Progenitor cell of endocrine pancreas (in vitro differentiated cells): ENCODE results near the gene TCTN3. TPM values are rescaled to one million over a fixed set of nuclear protein-coding genes. Genes with fewer than 3 reads are reported as not detected.
A peak's percentile ranks its signal among the peaks of the same experiment; 100 is the strongest.

Source experiments
- DNase-seq: peaks from one replicate; pipeline ENCODE4 v3.0.0; 2021; ENCODE audit warnings: low spot score; ENCODE audit not compliant: unreplicated experiment
- H3K27ac Mint-ChIP-seq: 2 replicates; pipeline ENCODE4 v1.8.0; 2021; ENCODE audit warnings: mild to moderate bottlenecking, moderate library complexity, mixed read lengths
- H3K27me3 Mint-ChIP-seq: 2 replicates; pipeline ENCODE4 v1.8.0; 2021; ENCODE audit warnings: mixed read lengths
- H3K36me3 Mint-ChIP-seq: 2 replicates; pipeline ENCODE4 v1.8.0; 2022; ENCODE audit warnings: mixed read lengths; ENCODE audit not compliant: insufficient read depth
- H3K4me1 Mint-ChIP-seq: 2 replicates; pipeline ENCODE4 v1.8.0; 2021; ENCODE audit warnings: low read depth, mixed read lengths
- H3K4me3 Mint-ChIP-seq: 2 replicates; pipeline ENCODE4 v1.8.0; 2021; ENCODE audit warnings: low read depth, mild to moderate bottlenecking, moderate library complexity, mixed read lengths
- H3K9me3 Mint-ChIP-seq: 2 replicates; pipeline ENCODE4 v1.8.0; 2021; ENCODE audit warnings: low read depth, mixed read lengths
- total RNA-seq: library from RNA; stranded (reverse); gene quantifications from 2 replicates; pipeline ENCODE4 v1.2.1, GENCODE V29; 2021
- TF ChIP-seq, protein P1 (sequence below): fragments of 200-600 bp; sonication (generic); IDR thresholded peaks from one replicate; pipeline ENCODE4 v1.5.0; 2021; ENCODE audit warnings: antibody characterized with exemption, mild to moderate bottlenecking; ENCODE audit not compliant: unreplicated experiment

TCTN3 gene
- total RNA-seq, 1 donor from 2014 or later, result 61.8 TPM

DNA sequence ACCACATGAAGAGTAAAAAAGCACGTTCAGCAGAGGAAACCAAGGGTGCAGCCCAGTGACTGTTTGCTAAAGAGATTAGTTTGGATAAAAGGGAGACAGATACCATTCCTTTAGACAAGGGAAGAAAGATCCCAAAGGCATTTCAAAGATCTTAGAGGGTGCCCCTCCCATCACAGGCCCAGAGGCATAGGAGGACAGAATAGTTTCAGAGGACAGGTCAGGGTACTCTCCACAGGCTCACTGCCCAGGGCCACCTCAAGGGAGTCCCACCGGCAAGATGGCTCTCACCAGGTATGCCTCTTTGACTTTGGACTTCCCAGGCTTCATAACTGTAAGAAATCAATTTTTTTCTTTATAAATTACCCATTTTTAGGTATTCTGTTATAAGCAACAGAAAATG lies 4.7 kb upstream of the TCTN3 start:
- TF ChIP-seq, protein P1, sequence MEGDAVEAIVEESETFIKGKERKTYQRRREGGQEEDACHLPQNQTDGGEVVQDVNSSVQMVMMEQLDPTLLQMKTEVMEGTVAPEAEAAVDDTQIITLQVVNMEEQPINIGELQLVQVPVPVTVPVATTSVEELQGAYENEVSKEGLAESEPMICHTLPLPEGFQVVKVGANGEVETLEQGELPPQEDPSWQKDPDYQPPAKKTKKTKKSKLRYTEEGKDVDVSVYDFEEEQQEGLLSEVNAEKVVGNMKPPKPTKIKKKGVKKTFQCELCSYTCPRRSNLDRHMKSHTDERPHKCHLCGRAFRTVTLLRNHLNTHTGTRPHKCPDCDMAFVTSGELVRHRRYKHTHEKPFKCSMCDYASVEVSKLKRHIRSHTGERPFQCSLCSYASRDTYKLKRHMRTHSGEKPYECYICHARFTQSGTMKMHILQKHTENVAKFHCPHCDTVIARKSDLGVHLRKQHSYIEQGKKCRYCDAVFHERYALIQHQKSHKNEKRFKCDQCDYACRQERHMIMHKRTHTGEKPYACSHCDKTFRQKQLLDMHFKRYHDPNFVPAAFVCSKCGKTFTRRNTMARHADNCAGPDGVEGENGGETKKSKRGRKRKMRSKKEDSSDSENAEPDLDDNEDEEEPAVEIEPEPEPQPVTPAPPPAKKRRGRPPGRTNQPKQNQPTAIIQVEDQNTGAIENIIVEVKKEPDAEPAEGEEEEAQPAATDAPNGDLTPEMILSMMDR, result no peak
- no peaks in the 10 kb centered on the region for H3K36me3 Mint-ChIP-seq
- no peak for DNase-seq
- H3K9me3 Mint-ChIP-seq, result peaks cover 20% of the 10 kb centered on the region
- H3K27ac Mint-ChIP-seq, result no peak overlapping the region
- no peaks in the 10 kb centered on the region for H3K4me1 Mint-ChIP-seq
- no peaks in the 10 kb centered on the region for H3K27me3 Mint-ChIP-seq
- no peak overlapping the region for H3K4me3 Mint-ChIP-seq

DNA sequence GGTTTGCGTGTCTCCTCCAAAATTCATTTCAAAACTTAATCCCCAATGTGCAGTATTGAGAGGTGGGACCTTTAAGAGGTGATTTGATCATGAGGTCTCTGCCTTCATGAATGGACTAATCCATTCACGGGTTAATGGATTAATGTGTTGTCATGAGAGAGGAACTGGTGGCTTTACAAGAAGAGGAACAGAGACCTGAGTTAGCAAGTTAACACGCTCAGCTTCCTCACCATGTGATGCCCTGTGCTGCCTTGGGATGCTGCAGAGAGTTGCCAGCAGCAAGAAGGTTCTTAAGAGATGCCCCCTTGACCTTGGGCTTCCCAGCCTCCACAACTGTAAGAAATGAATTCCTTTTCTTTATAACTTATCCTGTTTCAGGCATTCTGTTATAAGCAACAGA lies 3.7 kb upstream of the TCTN3 start:
- Mint-ChIP-seq H3K27me3 (no peaks in the 10 kb centered on the region), H3K9me3 (peaks cover 20% of the 10 kb centered on the region), H3K4me1 (peaks cover 6% of the 10 kb centered on the region), H3K4me3 (no peak overlapping the region), H3K27ac (no peak overlapping the region), H3K36me3 (no peaks in the 10 kb centered on the region)
- DNase-seq, result no peak
- TF ChIP-seq, protein P1, result no peak

DNA sequence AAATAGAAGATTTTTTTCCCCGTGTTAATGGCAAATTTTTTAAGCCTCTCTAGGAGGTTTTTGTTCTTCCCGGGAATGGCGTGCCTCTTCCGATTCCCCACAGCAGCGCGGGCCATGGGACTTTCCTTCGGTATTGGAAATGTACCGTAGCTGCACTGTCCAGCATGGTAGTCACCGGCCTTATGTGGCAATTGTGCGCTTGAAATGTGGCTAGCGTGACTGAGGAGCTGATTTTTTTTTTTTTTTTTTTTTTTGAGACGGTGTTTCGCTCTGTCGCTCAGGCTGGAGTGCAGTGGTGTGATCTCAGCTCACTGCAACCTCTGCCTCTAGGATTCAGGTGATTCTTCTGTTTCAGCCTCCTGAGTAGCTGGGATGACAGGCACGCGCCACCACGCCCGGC lies 938 bp upstream of the TCTN3 start:
- Mint-ChIP-seq H3K27ac (no peak overlapping the region), H3K9me3 (peaks cover 18% of the 10 kb centered on the region), H3K4me3 (peak overlapping the region; percentile 98), H3K36me3 (peaks cover 7% of the 10 kb centered on the region), H3K4me1 (peaks cover 12% of the 10 kb centered on the region), H3K27me3 (no peaks in the 10 kb centered on the region)
- no peak for DNase-seq
- TF ChIP-seq, protein P1, result no peak

DNA sequence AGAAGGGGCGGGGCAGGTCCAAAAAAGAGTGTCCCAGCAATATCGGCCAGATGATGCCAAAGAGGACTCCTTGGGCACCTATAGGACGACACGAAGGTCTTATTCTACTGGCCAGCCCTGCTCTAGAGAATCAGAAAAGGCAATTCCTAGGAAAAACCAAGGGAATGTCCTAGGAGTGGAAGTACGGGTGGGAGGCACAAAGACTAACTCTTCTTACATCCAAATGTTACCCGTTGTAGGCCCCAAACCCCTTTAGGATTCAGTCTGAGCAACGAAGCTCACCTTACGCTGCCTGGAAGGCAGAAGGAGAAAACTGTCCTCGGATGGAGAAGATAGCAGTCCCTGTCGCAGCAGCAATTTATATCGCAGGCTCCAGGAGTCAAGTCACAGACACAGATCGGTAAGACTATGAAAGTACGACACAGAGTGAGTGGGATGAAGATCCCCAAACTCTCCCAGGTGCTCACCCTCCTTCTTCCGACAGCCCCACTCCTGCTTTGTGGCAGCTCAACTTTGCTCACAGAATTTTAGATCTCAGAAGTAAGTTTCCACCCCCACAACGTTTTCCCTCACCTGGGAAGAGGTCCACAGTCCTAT lies 558 bp downstream of the TCTN3 start:
- peaks cover 14% of the 10 kb centered on the region for H3K36me3 Mint-ChIP-seq
- no peak for DNase-seq
- H3K4me1 Mint-ChIP-seq, result peaks cover 15% of the 10 kb centered on the region
- H3K27ac Mint-ChIP-seq, result peak overlapping the region; percentile 99
- H3K27me3 Mint-ChIP-seq, result no peaks in the 10 kb centered on the region
- peak overlapping the region; percentile 98 for H3K4me3 Mint-ChIP-seq
- H3K9me3 Mint-ChIP-seq, result peaks cover 7% of the 10 kb centered on the region
- TF ChIP-seq, protein P1, result no peak

DNA sequence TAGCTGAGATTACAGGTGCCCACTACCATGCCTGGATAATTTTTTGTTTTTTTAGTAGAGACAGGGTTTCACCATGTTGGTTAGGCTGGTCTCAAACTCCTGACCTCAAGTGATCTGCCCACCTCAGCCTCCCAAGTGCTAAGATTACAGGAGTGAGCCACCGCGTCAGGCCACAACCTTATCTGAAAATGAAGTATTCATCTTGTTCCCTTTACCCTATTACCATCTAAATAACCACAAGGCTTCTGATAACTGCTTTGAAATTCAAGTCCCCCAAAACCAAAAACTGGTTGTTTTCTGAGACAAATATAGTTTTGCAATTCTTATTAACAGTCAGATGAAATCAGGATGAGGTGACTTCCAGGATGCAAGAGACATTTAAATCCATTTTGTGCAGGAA lies 2.4 kb downstream of the TCTN3 start:
- DNase-seq, result no peak
- Mint-ChIP-seq H3K36me3 (peaks cover 15% of the 10 kb centered on the region), H3K4me1 (peaks cover 15% of the 10 kb centered on the region), H3K4me3 (no peak overlapping the region), H3K9me3 (no peaks in the 10 kb centered on the region), H3K27me3 (no peaks in the 10 kb centered on the region), H3K27ac (no peak overlapping the region)
- TF ChIP-seq, protein P1, result no peak
